HG03469 (cell line): ENCODE data around the gene SLC6A5.
A peak's percentile ranks its signal among the peaks of the same experiment; 100 is the strongest.

Experiments
- ATAC-seq: cut with Tn5 transposase; IDR thresholded peaks from one replicate; pipeline ENCODE4 v1.9.1; 2021; ENCODE audit warnings: mild to moderate bottlenecking, moderate library complexity, moderate number of reproducible peaks; ENCODE audit not compliant: unreplicated experiment

Gene SLC6A5

GRCh38 chr11:20596205-20597153 lies 2.9 kb upstream of the SLC6A5 start:
- no peak for ATAC-seq

GRCh38 chr11:20597154-20597679 lies 2.2 kb upstream of the SLC6A5 start:
- ATAC-seq: no peak

- ATAC-seq: no peak
These were observed 1.5 kb upstream of the SLC6A5 start for GRCh38 chr11:20597680-20598484.

GRCh38 chr11:20598492-20598891 lies 916 bp upstream of the SLC6A5 start:
- ATAC-seq: no peak

GRCh38 chr11:20600020-20600346 lies 575 bp downstream of the SLC6A5 start:
- ATAC-seq: no peak

GRCh38 chr11:20600551-20600950 lies 1.1 kb downstream of the SLC6A5 start:
- no peak for ATAC-seq

- ATAC-seq: no peak
These were observed 2.0 kb downstream of the SLC6A5 start for GRCh38 chr11:20601221-20601914.

- no peak for ATAC-seq
These were observed 4.9 kb downstream of the SLC6A5 start for GRCh38 chr11:20604295-20604803.

- no peak for ATAC-seq
These were observed 5.6 kb downstream of the SLC6A5 start for GRCh38 chr11:20604864-20605601.

GRCh38 chr11:20605602-20606091 lies 6.2 kb downstream of the SLC6A5 start:
- ATAC-seq: no peak

GRCh38 chr11:20608934-20609333 lies 9.5 kb downstream of the SLC6A5 start:
- no peak for ATAC-seq

GRCh38 chr11:20609727-20610707 lies 10.6 kb downstream of the SLC6A5 start:
- ATAC-seq: peak; percentile 99

- ATAC-seq: no peak
These were observed 11.4 kb downstream of the SLC6A5 start for GRCh38 chr11:20610825-20611224.

- no peak for ATAC-seq
These were observed 12.0 kb downstream of the SLC6A5 start for GRCh38 chr11:20611445-20611844.

- ATAC-seq: no peak
These were observed 12.5 kb downstream of the SLC6A5 start for GRCh38 chr11:20611892-20612291.

- no peak for ATAC-seq
These were observed 13.0 kb downstream of the SLC6A5 start for GRCh38 chr11:20612416-20612815.

- ATAC-seq: no peak
These were observed 17.5 kb downstream of the SLC6A5 start for GRCh38 chr11:20616920-20617319.

- no peak for ATAC-seq
These were observed 18.1 kb downstream of the SLC6A5 start for GRCh38 chr11:20617346-20618005.
